Neural cell (in vitro differentiated cells): ENCODE measurements around the gene HPCAL4. TPM values are rescaled to one million over a fixed set of nuclear protein-coding genes. Genes with fewer than 3 reads are reported as not detected.
A peak's percentile ranks its signal among the peaks of the same experiment; 100 is the strongest.

ENCODE experiments used
- H2AFZ ChIP-seq: fragments of 200-600, 300-800 bp; sonication (generic), shearing (Covaris generic); 2 replicates; pipeline ENCODE4 v1.6.0; 2014; ENCODE audit warnings: low read depth, mild to moderate bottlenecking, antibody characterized with exemption, low read length, moderate library complexity
- H3F3A ChIP-seq: fragments of 200-600 bp; shearing (Covaris generic); 2 replicates; pipeline ENCODE4 v1.6.1; 2016; ENCODE audit warnings: mild to moderate bottlenecking, moderate library complexity, mixed read lengths, antibody characterized with exemption, low read length; ENCODE audit not compliant: insufficient read depth, poor library complexity, severe bottlenecking
- H3K27ac ChIP-seq: fragments of 200-600, 300-800 bp; sonication (generic), shearing (Covaris generic); 2 replicates; pipeline ENCODE4 v1.5.1; 2014; ENCODE audit warnings: mild to moderate bottlenecking, low read length, moderate library complexity
- H3K27me3 ChIP-seq: fragments of 300-800, 200-600 bp; sonication (generic), shearing (Covaris generic); 2 replicates; pipeline ENCODE4 v1.6.0; 2014; ENCODE audit warnings: mild to moderate bottlenecking, low read depth, low read length, moderate library complexity; ENCODE audit not compliant: insufficient read depth
- H3K36me3 ChIP-seq: fragments of 300-800, 200-600 bp; sonication (generic), shearing (Covaris generic); 2 replicates; pipeline ENCODE4 v1.5.1; 2014; ENCODE audit warnings: mild to moderate bottlenecking, antibody characterized with exemption, low read length, moderate library complexity; ENCODE audit not compliant: insufficient read depth
- H3K4me2 ChIP-seq: fragments of 300-800, 200-600 bp; sonication (generic), shearing (Covaris generic); 2 replicates; pipeline ENCODE4 v1.6.0; 2014; ENCODE audit warnings: mild to moderate bottlenecking, low read length
- H3K4me3 ChIP-seq: fragments of 300-800, 200-600 bp; sonication (generic), shearing (Covaris generic); 2 replicates; pipeline ENCODE4 v1.5.1; 2014; ENCODE audit warnings: mild to moderate bottlenecking, low read length, moderate library complexity
- H3K79me2 ChIP-seq: fragments of 200-600 bp; shearing (Covaris generic); replicated peaks from 2 replicates; pipeline ENCODE4 v1.6.0; 2014; ENCODE audit warnings: mild to moderate bottlenecking, low read length, moderate library complexity; ENCODE audit not compliant: insufficient read depth
- H3K9ac ChIP-seq: fragments of 300-800, 200-600 bp; sonication (generic), shearing (Covaris generic); 2 replicates; pipeline ENCODE4 v1.6.1; 2016; ENCODE audit warnings: mild to moderate bottlenecking, low read length, mixed read lengths
- H3K9me2 ChIP-seq: fragments of 200-600 bp; shearing (Covaris generic); 2 replicates; pipeline ENCODE4 v1.6.1; 2016; ENCODE audit warnings: mild to moderate bottlenecking, low read length, mixed read lengths; ENCODE audit not compliant: insufficient read depth
- H3K9me3 ChIP-seq: fragments of 200-600, 300-800 bp; sonication (generic), shearing (Covaris generic); 2 replicates; pipeline ENCODE4 v1.6.1; 2016; ENCODE audit warnings: mild to moderate bottlenecking, mixed run types, low read length, moderate library complexity, mixed read lengths
- H4K20me1 ChIP-seq: fragments of 200-600 bp; shearing (Covaris generic); 2 replicates; pipeline ENCODE4 v1.6.1; 2016; ENCODE audit warnings: mild to moderate bottlenecking, mixed run types; ENCODE audit not compliant: insufficient read depth
- EP300 ChIP-seq: fragments of 450-650 bp; conservative IDR thresholded peaks from 2 replicates; pipeline ENCODE4 v1.6.1; 2014; ENCODE audit warnings: antibody characterized with exemption, mild to moderate bottlenecking, moderate library complexity; ENCODE audit not compliant: poor library complexity, severe bottlenecking
- EZH2 ChIP-seq: fragments of 200-600, 300-800 bp; shearing (Covaris generic), sonication (generic); IDR thresholded peaks from 2 replicates; pipeline ENCODE4 v1.6.1; 2014; ENCODE audit warnings: antibody characterized with exemption, low read length, borderline replicate concordance, mild to moderate bottlenecking; ENCODE audit not compliant: insufficient read depth, poor library complexity, severe bottlenecking
- MXI1 ChIP-seq: fragments of 450-650 bp; conservative IDR thresholded peaks from 2 replicates; pipeline ENCODE4 v1.6.1; 2014; ENCODE audit warnings: antibody characterized with exemption, mild to moderate bottlenecking; ENCODE audit not compliant: poor library complexity, severe bottlenecking
- POLR2AphosphoS5 ChIP-seq: IDR thresholded peaks from 2 replicates; pipeline ENCODE4 v1.6.1; 2012
- RAD21 ChIP-seq: fragments of 450-650 bp; conservative IDR thresholded peaks from 2 replicates; pipeline ENCODE4 v1.6.1; 2014; ENCODE audit warnings: antibody characterized with exemption, mild to moderate bottlenecking, moderate library complexity
- SMC3 ChIP-seq: fragments of 450-650 bp; conservative IDR thresholded peaks from 2 replicates; pipeline ENCODE4 v1.6.1; 2014; ENCODE audit warnings: antibody characterized with exemption, mild to moderate bottlenecking, moderate library complexity; ENCODE audit not compliant: poor library complexity
- TAF1 ChIP-seq: IDR thresholded peaks from 2 replicates; pipeline ENCODE4 v1.6.1; 2012; ENCODE audit warnings: low read depth
- polyA plus RNA-seq: library from polyadenylated mRNA; depleted of rRNA; stranded (reverse); fragments of >200 nt; gene quantifications from 2 replicates; pipeline ENCODE4 v1.2.3, GENCODE V29; 2014
- TF ChIP-seq, protein P1 (sequence below): fragments of 450-650 bp; IDR thresholded peaks from 2 replicates; pipeline ENCODE4 v1.5.1; 2014; ENCODE audit warnings: antibody characterized with exemption, mild to moderate bottlenecking, moderate library complexity; ENCODE audit not compliant: poor library complexity, severe bottlenecking
- TF ChIP-seq, protein P2 (sequence below): IDR thresholded peaks from 2 replicates; pipeline ENCODE4 v1.6.1; 2012; ENCODE audit warnings: borderline replicate concordance

The HPCAL4 gene
- polyA plus RNA-seq, 1 donor from 2014 or later = 53.2 TPM

DNA sequence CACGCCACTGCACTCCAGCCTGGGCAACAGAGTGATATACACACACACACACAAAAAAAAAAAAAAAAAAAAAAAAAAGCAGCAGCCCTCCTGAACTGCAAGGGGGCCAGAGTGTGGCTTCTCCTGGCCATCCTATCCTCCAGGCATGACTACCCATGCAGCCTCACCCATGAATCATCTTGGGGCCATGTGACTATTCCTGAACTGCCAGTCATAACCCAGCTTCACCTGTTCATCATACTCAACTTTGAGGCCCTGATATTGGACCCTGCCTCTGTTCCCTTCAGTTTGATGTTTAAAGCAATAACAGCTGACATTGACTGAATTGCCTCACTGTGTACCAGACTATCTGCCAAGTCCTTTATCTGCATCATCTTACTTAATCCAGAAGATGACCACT lies 2.8 kb upstream of the HPCAL4 start:
- Histone ChIP-seq H4K20me1 (no peaks in the 10 kb centered on the region), H3K9me3 (peaks cover 3% of the 10 kb centered on the region), H2AFZ (no peak overlapping the region), H3K27me3 (peaks cover 48% of the 10 kb centered on the region), H3K79me2 (peaks cover 5% of the 10 kb centered on the region), H3K4me3 (no peak overlapping the region), H3K27ac (no peak overlapping the region), H3K9ac (no peak overlapping the region), H3F3A (no peaks in the 10 kb centered on the region), H3K36me3 (no peaks in the 10 kb centered on the region), H3K9me2 (no peaks in the 10 kb centered on the region), H3K4me2 (no peak overlapping the region)
- no peak for TF ChIP-seq EP300
- TF ChIP-seq MXI1 = no peak
- no peak for TF ChIP-seq POLR2AphosphoS5
- TF ChIP-seq, protein P1, sequence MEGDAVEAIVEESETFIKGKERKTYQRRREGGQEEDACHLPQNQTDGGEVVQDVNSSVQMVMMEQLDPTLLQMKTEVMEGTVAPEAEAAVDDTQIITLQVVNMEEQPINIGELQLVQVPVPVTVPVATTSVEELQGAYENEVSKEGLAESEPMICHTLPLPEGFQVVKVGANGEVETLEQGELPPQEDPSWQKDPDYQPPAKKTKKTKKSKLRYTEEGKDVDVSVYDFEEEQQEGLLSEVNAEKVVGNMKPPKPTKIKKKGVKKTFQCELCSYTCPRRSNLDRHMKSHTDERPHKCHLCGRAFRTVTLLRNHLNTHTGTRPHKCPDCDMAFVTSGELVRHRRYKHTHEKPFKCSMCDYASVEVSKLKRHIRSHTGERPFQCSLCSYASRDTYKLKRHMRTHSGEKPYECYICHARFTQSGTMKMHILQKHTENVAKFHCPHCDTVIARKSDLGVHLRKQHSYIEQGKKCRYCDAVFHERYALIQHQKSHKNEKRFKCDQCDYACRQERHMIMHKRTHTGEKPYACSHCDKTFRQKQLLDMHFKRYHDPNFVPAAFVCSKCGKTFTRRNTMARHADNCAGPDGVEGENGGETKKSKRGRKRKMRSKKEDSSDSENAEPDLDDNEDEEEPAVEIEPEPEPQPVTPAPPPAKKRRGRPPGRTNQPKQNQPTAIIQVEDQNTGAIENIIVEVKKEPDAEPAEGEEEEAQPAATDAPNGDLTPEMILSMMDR = no peak
- TF ChIP-seq TAF1 = no peak
- TF ChIP-seq RAD21 = no peak
- TF ChIP-seq SMC3 = no peak
- TF ChIP-seq, protein P2, sequence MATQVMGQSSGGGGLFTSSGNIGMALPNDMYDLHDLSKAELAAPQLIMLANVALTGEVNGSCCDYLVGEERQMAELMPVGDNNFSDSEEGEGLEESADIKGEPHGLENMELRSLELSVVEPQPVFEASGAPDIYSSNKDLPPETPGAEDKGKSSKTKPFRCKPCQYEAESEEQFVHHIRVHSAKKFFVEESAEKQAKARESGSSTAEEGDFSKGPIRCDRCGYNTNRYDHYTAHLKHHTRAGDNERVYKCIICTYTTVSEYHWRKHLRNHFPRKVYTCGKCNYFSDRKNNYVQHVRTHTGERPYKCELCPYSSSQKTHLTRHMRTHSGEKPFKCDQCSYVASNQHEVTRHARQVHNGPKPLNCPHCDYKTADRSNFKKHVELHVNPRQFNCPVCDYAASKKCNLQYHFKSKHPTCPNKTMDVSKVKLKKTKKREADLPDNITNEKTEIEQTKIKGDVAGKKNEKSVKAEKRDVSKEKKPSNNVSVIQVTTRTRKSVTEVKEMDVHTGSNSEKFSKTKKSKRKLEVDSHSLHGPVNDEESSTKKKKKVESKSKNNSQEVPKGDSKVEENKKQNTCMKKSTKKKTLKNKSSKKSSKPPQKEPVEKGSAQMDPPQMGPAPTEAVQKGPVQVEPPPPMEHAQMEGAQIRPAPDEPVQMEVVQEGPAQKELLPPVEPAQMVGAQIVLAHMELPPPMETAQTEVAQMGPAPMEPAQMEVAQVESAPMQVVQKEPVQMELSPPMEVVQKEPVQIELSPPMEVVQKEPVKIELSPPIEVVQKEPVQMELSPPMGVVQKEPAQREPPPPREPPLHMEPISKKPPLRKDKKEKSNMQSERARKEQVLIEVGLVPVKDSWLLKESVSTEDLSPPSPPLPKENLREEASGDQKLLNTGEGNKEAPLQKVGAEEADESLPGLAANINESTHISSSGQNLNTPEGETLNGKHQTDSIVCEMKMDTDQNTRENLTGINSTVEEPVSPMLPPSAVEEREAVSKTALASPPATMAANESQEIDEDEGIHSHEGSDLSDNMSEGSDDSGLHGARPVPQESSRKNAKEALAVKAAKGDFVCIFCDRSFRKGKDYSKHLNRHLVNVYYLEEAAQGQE = no peak
- no peak for TF ChIP-seq EZH2

DNA sequence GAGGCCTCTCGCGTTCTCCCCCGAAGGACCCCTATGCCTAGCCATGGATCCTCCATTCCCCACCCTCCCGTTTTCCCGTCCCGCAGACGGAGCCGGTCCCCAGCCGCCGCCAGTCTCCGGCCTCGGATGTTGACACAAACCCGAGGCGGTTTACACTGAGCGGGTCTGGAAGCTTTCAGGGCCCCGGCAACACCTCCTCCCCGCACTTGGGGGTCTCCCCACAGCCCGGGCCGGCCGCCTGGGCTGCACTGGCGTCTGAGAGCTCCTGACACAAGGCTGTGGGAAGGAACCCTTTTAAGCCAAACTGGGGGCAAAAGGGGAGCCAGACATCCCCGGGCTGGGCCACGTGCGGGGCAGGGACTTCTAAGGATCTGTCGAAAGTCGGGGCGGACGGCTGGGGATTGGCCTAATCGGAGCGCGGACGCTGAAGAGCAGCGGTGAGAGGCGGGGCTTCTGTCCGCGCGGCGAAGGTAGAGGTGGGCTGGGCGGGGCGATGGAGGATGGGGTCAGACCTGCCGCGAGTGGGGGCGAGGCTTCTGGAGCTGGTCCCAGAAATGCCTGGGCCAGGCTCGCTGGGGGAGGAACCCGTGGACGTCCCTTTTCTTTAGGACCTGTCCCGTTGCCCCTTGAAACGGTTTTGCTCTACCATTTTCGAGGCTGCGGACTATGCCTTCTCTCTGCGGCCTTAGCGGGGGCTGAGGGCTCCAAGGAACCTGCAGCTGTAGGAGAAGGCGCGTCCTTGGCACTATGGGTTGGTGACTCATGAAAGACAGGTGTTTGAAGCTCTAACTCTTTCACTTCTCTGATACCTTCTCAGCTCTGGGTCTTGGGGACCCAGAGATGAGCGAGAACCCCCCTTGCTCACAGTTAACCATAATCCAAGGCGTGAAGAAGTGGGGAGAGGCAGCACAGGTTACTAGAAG lies 1.2 kb upstream of the HPCAL4 start:
- H3K9ac ChIP-seq = peak overlapping the region; percentile 92
- H3K27me3 ChIP-seq = peaks cover 43% of the 10 kb centered on the region
- no peaks in the 10 kb centered on the region for H3K36me3 ChIP-seq
- peaks cover 5% of the 10 kb centered on the region for H3K79me2 ChIP-seq
- H4K20me1 ChIP-seq = no peaks in the 10 kb centered on the region
- peak overlapping the region; percentile 90 for H3K4me3 ChIP-seq
- H3K9me3 ChIP-seq = no peaks in the 10 kb centered on the region
- H3K9me2 ChIP-seq = no peaks in the 10 kb centered on the region
- peak; percentile 22 for TF ChIP-seq MXI1
- no peak for TF ChIP-seq EP300
- peak overlapping the region; percentile 77 for H2AFZ ChIP-seq
- H3F3A ChIP-seq = no peaks in the 10 kb centered on the region
- H3K4me2 ChIP-seq = peak overlapping the region; percentile 58
- peak overlapping the region; percentile 84 for H3K27ac ChIP-seq
